ENCODE results near the gene TPPP2.
"Not testable (repeated sequence)": the region's sequence is repeated elsewhere in the genome, so short reads cannot be mapped to it uniquely, and the experiment has no call there.

The TPPP2 gene

DNA sequence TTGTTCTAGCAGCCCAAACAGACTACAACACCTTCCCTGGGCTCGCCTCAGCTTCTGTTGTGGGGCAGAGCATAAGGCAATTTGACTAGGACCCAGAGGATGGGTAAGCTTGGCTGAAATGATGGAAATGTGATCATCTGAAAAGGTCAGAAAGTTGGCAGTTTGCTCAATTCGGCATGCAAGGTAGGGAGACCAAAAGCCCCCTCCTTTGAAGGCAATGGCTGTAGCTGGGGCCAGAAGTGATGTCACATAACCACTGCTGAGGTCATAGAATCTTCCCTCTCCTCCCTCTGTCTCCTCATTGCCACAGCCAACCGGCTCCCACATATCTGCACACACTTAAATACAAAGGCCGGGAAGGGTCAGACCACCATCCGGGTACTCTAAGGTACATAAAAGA, at the start of gene TPPP2:
Gene TPPP2, plus strand, starts transcription at position 301 of the 400 bp plus-strand sequence. CDS start 365 bp downstream, outside the sequence.
- DNase-seq: no peak

DNA sequence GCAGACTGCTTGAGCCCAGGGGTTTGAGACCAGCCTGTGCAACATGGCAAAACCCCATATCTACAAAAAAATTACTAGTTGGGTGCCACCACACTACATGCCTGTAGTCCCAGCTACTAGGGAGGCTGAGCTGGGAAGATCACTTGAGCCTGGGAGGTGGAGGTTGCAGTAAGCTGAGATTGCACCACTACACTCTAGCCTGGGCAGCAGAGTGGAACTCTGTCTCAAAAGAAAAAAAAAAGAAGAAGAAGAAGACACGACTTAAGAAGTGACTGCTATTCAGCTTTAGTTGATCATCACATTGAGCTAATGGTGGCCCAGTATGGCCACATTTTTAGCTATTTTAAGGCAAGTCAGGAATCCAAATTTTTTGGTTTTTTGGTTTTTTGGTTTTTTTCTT, 49.1 kb upstream of the TPPP2 start:
- DNase-seq: no peak

GRCh38 chr14:20982646-20983369, 47.2 kb upstream of the TPPP2 start:
- no peak for DNase-seq

GRCh38 chr14:20985650-20986049, 44.4 kb upstream of the TPPP2 start:
- DNase-seq: not testable (repeated sequence)

DNA sequence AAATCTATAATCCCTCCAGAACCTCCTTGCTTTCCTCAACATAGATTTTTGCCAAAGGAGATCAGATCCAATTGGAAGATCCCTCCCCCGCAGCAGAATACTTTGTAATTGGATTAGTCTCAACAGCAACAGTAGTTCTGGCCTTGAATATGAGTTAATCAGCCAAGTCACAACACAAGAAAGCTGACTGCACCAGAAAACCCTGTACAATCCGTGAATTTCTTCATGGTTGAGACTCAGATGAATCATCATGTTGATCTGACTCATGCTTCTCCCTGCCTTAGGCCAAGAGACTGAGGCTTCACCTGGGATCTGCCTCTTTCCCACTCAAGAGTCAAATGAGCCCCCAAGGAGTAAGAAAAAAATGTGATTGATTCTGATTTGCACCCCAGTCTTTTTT, 43.2 kb upstream of the TPPP2 start:
- no peak for DNase-seq

GRCh38 chr14:20988717-20989470, 41.1 kb upstream of the TPPP2 start:
- no peak for DNase-seq

DNA sequence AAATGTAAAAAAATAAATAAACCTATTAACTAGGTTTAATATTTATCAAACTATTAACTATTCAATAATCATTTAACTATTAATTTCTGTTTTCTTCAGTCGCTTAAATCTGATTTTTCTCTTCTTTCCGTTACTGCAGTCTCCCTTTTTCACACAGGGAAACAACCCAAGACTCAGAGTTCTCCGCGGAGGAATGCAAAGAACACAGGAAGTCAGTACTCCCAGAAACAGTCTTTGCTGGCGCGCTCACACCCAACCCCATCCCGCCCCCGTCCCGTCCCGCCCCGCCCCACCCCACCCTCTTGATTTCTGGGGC, 40.6 kb upstream of the TPPP2 start:
- no peak for DNase-seq

DNA sequence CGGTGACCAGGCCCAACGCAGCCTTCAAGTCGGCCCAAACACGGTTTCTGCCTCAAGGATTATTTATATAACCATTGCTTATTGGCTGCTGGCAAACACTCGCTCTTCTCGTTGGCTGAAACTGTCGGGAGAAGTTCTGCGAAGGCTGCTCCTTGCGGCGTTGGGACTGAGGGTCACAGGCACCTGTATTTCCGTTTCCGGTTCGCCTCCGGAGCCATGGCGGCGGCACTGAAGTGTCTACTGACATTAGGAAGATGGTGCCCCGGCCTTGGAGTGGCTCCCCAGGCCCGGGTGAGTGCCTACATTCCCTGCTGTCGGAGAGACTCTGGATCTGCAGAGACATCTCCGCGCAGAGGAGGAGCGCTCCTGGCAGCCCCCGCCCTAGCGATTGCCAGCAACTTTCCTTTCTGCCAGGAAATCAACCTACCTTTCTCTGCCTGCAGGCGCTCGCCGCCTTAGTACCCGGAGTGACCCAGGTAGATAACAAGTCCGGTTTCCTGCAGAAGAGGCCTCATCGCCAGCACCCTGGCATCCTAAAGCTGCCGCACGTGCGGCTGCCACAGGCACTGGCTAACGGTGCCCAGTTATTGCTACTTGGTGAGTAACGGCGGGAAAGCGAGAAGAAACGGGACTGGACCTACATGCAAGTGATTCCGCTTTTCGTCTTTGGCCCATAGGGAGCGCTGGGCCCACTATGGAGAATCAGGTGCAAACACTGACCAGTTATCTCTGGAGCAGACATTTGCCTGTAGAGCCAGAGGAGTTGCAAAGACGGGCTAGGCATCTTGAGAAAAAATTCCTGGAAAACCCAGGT, 40.0 kb upstream of the TPPP2 start, which contains the start of gene METTL17:
Gene METTL17, plus strand, starts transcription at position 194 of the 814 bp plus-strand sequence. Its CDS starts 23 bp downstream, at position 217.
- peak; percentile 27 to 72 for DNase-seq

GRCh38 chr14:20996521-20996920, 33.5 kb upstream of the TPPP2 start:
- no peak for DNase-seq

DNA sequence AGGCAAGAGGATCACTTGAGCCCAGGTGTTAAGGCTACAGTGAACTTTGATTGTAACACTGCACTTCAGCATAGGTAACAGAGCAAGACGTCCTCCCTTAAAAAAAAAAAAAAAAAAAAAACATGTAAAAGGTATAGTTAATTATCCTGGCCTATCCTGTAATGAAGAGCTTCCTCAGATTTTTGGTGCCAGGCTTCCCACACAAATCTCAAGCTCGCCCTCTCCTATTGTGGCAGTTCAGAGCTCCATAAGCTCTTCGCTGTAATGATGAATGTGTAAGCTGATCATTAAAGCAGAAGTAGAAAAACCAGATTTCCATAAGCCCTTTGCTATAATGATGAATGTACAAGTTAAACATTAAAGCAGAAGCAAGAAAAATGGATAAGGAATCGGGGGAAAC, 32.9 kb upstream of the TPPP2 start:
- DNase-seq: no peak

DNA sequence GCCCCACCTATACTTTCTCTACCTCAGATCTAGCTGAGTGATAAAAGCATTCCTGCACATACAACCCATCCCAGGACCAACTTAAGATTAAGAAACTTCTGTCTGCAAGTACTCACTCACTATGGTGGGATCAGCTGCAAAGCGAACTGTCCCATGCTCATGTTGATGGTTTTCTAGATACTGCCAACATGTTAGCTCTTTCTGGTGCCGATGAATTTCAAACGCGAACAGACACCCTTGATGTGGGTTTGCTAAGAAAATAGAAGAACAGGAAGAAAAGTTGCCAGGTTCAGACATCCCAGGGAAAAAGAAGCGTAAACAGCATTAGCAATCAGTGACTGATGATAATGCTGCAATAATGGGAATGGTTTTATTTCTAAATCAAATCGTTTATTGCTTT, 32.5 kb upstream of the TPPP2 start:
- DNase-seq: no peak

DNA sequence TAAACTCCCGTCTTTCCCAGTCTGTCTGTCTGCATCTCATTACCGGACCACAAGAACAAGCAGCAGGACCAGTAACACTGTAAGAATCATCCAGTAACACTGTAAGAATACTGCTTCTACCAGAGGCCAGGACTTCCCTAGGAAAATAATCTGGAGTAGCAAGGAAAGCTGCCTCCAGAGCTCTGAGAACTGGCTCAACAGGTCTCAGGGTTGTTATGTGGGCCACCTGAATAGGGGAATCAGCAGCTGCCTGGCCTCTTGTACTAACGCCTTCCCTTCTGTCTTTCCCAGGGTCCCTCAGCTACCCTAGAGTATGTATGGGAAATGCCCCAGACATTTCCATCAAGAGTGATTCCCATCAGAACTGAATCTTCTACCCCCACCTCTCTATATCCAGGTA, 31.9 kb upstream of the TPPP2 start:
- DNase-seq: no peak

DNA sequence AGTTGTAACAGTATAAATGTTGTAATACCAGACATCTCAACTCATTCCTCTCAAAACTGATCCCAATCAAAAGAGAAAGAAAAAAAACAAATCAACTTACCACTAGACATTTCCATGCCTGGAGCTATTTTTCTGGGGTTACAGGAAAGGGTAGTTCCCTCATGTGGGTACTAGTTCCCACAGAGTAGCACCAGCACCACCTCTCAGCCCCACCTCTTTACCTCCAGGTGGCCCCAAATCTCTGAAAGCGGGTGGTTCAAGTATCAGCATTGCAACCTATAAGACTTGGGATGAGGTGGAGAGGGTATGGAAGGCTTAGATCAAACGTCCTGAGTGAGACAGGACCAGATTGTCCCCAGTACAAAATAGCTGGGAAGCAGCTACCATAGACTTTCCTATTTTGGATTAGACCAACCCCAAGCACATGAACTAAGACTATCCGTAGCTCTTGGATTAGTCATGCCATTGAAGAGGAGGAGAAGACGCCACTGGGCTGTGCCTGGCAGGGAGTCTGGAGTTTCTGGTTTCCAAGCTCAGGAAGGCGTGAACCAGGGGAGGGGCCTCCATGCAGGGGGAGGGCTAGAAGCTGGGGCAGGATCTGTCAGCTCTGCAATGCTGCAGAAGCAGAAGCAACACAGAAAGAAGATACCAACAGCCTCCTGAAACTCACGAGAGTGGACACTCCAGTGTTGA, 31.2 kb upstream of the TPPP2 start, which contains the start of gene SLC39A2:
Gene SLC39A2, plus strand, starts transcription at position 620 of the 693 bp plus-strand sequence. CDS start 154 bp downstream, outside the sequence.
- DNase-seq: no peak

GRCh38 chr14:20999591-20999990, 30.4 kb upstream of the TPPP2 start:
- DNase-seq: no peak

DNA sequence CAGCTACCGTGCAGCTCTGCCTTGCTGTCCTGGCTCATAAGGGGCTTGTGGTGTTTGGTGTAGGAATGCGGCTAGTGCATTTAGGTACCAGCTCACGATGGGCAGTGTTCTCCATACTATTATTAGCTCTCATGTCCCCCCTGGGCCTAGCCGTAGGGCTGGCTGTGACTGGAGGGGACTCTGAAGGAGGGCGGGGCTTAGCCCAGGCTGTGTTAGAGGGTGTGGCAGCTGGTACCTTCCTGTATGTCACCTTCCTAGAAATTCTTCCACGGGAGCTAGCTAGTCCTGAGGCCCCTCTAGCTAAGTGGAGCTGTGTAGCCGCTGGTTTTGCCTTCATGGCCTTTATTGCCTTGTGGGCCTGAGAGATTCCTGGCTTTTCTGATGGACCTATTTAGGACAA, 28.8 kb upstream of the TPPP2 start:
- no peak for DNase-seq

DNA sequence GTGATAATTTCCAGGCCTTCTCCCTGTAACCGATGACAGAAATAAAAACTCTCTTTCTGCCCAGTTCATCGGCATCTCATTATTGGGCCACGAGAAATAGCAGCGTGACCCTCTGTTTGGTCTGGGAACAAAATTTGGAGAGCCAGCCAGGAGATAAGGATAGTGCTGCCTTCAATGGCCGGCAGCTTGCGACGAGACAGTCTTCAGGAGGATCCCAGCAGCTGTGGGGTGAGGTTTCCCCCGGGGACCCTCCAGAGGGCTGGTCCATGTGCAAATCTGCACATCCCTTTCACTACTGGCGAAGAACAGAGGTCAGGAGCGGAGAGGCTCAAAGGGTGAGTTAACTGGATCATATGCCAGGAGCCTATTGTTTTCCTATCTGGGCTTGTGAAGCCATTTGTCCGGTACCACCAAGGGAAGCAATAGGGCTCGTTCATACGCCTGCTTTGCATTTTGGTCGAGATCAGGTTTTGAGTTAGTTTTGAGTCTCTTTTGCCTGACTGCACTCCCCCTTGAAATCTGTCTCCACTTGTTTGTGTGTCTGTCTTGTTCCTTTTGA, 26.1 kb upstream of the TPPP2 start:
- DNase-seq: no peak

DNA sequence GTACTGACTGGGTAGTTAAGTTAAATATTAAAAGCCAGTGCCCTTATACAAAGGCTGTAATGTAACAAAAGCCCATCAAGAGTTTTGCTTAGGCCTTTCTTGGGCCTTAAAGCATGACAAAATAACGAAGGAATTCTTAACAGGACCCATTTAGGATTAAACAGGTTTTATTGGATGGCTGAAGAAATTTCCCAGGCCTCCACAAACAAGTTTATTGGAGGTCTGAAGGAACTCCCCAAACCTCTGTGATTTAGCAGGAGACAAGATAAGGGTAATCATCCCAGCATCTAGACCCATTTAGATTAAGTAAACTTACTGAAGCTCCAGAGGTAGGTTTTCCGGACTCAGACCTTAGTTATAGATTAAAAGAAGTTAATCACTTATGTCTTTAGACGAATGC, 20.3 kb upstream of the TPPP2 start:
- not testable (repeated sequence) for DNase-seq

DNA sequence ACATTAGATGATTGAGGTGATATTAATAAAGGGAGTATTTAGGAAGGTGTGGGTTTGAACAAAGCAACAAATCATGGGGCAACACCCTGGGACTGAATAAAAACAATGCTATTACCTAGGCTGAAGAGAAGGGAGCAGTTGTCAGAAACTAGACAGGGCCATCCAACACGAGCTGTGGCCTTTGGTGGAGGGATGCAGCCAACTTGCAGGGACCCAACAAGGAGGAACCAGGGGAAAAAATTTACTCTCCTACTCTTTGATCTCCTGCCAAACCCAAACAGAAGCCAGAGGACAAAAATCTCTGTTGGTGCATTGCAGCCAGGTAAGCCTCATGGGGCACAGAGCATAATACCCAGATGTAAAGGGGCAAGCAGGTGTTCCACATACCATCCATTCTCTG, 18.9 kb upstream of the TPPP2 start:
- no peak for DNase-seq

GRCh38 chr14:21014761-21015190, 15.2 kb upstream of the TPPP2 start:
- DNase-seq: peak in 1 of 2 experiments; percentile 44

DNA sequence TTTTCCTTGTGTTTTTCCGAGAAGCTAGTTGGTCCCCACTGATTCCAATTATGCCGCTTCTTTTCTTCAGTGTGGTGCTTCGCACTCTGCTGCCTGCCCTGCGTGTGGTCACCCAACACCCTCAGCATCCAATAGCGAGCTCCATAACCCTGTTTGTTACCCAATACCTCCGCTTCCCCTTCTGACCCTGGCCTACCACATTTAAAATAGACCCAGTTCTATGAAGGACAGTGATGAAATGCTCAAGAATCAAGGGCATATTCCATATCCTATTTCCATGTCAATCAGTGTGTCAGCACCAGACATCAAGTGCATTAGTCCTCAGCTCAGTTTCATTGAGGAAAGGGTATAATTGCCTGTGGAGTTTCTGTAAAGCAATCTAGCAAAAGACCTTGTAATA, 14.7 kb upstream of the TPPP2 start:
- DNase-seq: no peak

DNA sequence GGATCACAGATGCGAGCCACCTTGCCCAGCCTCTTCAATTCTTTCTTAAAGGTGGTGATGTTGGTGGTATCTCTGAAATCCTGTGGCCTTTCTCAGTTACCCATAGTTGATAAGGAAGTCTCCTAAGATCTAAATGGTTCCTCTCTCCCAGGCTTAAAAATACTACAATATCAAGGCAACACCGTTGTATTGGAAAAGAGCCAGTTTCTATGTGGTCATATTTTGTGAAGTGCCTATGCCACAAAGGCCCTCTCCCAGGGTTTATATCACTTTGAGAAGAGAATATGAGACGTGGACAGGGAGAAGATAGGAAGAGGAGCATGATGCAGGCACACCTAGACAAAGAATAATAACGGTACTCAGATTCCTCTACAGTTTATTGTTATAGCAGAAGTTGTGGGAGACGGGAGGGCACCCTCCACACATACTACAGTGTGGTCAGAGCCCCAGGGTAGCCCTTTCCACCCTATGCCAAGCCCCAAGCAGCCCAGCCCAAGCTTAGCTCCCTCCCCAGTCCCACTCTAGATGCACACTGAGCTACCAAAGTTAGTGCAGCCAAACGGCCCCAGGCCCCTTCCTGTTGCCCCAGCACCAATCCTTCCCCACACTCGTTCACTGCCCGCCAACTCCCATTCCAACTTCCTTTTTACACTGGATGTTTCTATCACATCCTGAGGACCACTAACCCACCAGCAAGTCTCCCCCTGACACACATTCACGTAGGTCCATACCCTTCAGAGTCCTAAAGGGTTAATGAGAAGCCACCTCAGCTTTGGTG, 13.4 kb upstream of the TPPP2 start:
- DNase-seq: no peak
